Hepatocyte (in vitro differentiated cells): ENCODE data around the gene ATF7. TPM values are rescaled to one million over a fixed set of nuclear protein-coding genes. Genes with fewer than 3 reads are reported as not detected.

ENCODE experiments used
- DNase-seq: peaks from one replicate; pipeline ENCODE4 v3.0.0-alpha.2; 2016; ENCODE audit warnings: low spot score
- H2AFZ ChIP-seq: fragments of 200-600 bp; sonication (generic); 2 replicates; pipeline ENCODE4 v1.6.0; 2016; ENCODE audit warnings: antibody characterized with exemption, mild to moderate bottlenecking
- H3K27ac ChIP-seq: fragments of 200-600 bp; sonication (generic); 2 replicates; pipeline ENCODE4 v1.5.1; 2016; ENCODE audit warnings: mild to moderate bottlenecking
- H3K27me3 ChIP-seq: fragments of 200-600 bp; sonication (generic); 2 replicates; pipeline ENCODE4 v1.6.1; 2016
- H3K36me3 ChIP-seq: fragments of 200-600 bp; sonication (generic); replicated peaks from 2 replicates; pipeline ENCODE4 v1.5.1; 2016; ENCODE audit warnings: low read depth; ENCODE audit not compliant: insufficient read depth
- H3K4me1 ChIP-seq: fragments of 200-600 bp; sonication (generic); 2 replicates; pipeline ENCODE4 v1.5.1; 2016; ENCODE audit warnings: mild to moderate bottlenecking, moderate library complexity; ENCODE audit not compliant: insufficient read depth
- H3K4me2 ChIP-seq: fragments of 200-600 bp; sonication (generic); 2 replicates; pipeline ENCODE4 v1.6.0; 2016
- H3K4me3 ChIP-seq: fragments of 200-600 bp; sonication (generic); 2 replicates; pipeline ENCODE4 v1.5.1; 2016; ENCODE audit warnings: mild to moderate bottlenecking
- H3K79me2 ChIP-seq: fragments of 200-600 bp; sonication (generic); 2 replicates; pipeline ENCODE4 v1.6.0; 2017; ENCODE audit warnings: mild to moderate bottlenecking
- H3K9me2 ChIP-seq: fragments of 200-600 bp; sonication (generic); replicated peaks from 2 replicates; pipeline ENCODE4 v1.6.0; 2017; ENCODE audit warnings: mild to moderate bottlenecking; ENCODE audit not compliant: insufficient read depth
- H3K9me3 ChIP-seq: fragments of 200-600 bp; sonication (generic); 2 replicates; pipeline ENCODE4 v1.5.1; 2016; ENCODE audit warnings: low read depth, mild to moderate bottlenecking
- H4K20me1 ChIP-seq: fragments of 200-600 bp; sonication (generic); 2 replicates; pipeline ENCODE4 v1.6.0; 2016; ENCODE audit warnings: mild to moderate bottlenecking; ENCODE audit not compliant: insufficient read depth, poor library complexity, severe bottlenecking
- EZH2 ChIP-seq: fragments of 200-600 bp; sonication (generic); IDR thresholded peaks from 2 replicates; pipeline ENCODE4 v1.6.1; 2016; ENCODE audit warnings: antibody characterized with exemption, mild to moderate bottlenecking, borderline replicate concordance
- EZH2phosphoT487 ChIP-seq: fragments of 200-600 bp; sonication (generic); IDR thresholded peaks from one replicate; pipeline ENCODE4 v1.6.1; 2018; ENCODE audit warnings: antibody characterized with exemption, mild to moderate bottlenecking, low read depth, moderate library complexity; ENCODE audit not compliant: unreplicated experiment, severe bottlenecking
- WGBS: methylation state at CpG from one replicate; pipeline ENCODE4 v1.1.6; 2016; ENCODE audit warnings: low lambda C conversion rate; ENCODE audit errors: missing lambda C conversion rate; 5-methylcytosine and 5-hydroxymethylcytosine counted together
- polyA plus RNA-seq: library from polyadenylated mRNA; unstranded; fragments of >200 nt; fragmentation: Nextera tagmentation; extraction: Ambion mirVana; gene quantifications from 2 replicates; pipeline ENCODE4 v1.2.1, GENCODE V29; 2016
- total RNA-seq: library from RNA; depleted of rRNA; stranded (reverse); fragments of >200 nt; gene quantifications from 2 replicates; pipeline ENCODE4 v1.2.3, GENCODE V29; 2014
- TF ChIP-seq, protein P1 (sequence below): fragments of 200-600 bp; sonication (generic); IDR thresholded peaks from 2 replicates; pipeline ENCODE4 v1.5.1; 2016; ENCODE audit warnings: antibody characterized with exemption, mild to moderate bottlenecking; ENCODE audit not compliant: poor library complexity

The ATF7 gene
- total and polyA plus RNA-seq, 2 experiments from 2014 or later = 17.8 to 19.2 TPM

DNA sequence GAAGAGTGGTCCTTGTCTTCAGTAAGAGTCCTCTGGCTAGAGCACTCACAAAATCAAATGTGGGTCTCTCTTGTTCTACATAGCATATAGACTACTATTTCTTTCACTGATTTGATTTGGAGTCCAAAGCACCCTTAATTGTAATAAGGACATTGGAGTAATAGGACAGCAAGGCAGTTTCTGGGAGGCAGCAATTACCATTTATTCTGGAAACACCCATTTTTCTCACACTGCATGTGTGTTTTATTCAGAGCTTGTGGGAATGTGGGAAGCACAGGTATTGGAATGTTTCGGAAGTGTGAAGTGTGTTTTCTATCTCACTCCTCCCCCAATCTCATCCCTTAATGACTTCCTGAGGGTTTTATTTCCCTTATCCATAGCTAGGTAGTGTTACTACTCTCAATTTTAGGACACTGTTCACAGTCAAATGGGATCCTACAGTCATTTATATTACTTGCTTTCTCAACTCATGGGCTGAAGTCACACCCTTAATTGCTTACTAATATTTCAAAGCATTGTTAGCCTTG is 154.1 kb downstream of the ATF7 start:
- Histone ChIP-seq H3K4me1 (peaks cover 10% of the 10 kb centered on the region), H3K27ac (no peak overlapping the region), H3K4me2 (no peak overlapping the region), H3K27me3 (no peaks in the 10 kb centered on the region), H3K36me3 (peaks cover 8% of the 10 kb centered on the region), H3K4me3 (no peak overlapping the region), H3K9me3 (no peaks in the 10 kb centered on the region), H3K9me2 (no peaks in the 10 kb centered on the region), H3K79me2 (peaks cover 97% of the 10 kb centered on the region), H4K20me1 (peaks cover 83% of the 10 kb centered on the region), H2AFZ (no peak overlapping the region)
- WGBS = 72% methylated on average over 1 of the region's 1 CpG
- no peak for TF ChIP-seq EZH2
- TF ChIP-seq, protein P1, sequence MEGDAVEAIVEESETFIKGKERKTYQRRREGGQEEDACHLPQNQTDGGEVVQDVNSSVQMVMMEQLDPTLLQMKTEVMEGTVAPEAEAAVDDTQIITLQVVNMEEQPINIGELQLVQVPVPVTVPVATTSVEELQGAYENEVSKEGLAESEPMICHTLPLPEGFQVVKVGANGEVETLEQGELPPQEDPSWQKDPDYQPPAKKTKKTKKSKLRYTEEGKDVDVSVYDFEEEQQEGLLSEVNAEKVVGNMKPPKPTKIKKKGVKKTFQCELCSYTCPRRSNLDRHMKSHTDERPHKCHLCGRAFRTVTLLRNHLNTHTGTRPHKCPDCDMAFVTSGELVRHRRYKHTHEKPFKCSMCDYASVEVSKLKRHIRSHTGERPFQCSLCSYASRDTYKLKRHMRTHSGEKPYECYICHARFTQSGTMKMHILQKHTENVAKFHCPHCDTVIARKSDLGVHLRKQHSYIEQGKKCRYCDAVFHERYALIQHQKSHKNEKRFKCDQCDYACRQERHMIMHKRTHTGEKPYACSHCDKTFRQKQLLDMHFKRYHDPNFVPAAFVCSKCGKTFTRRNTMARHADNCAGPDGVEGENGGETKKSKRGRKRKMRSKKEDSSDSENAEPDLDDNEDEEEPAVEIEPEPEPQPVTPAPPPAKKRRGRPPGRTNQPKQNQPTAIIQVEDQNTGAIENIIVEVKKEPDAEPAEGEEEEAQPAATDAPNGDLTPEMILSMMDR = no peak
- no peak for TF ChIP-seq EZH2phosphoT487
- no peak for DNase-seq

DNA sequence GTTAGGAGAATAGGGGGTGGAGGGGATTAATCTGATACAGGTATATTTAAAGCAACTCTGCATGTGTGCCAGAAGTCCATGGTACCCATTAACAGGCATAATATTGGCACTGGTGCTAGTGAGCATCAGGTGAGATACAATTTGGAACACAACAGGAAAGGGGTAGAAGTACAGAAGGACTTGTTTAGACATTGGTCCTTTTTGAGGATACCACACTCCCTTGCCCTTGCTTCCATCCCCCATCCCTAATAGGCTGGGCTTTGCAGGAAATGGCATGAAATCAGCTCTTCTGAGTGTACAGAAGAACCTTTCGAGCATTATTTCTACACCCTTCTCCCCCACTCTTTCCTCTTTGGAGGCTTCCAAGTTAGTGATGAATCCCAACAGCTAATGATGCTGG is 157.9 kb downstream of the ATF7 start:
- H3K36me3 ChIP-seq = no peaks in the 10 kb centered on the region
- H4K20me1 ChIP-seq = peaks cover 83% of the 10 kb centered on the region
- WGBS = 92% methylated on average over 1 of the region's 1 CpG

DNA sequence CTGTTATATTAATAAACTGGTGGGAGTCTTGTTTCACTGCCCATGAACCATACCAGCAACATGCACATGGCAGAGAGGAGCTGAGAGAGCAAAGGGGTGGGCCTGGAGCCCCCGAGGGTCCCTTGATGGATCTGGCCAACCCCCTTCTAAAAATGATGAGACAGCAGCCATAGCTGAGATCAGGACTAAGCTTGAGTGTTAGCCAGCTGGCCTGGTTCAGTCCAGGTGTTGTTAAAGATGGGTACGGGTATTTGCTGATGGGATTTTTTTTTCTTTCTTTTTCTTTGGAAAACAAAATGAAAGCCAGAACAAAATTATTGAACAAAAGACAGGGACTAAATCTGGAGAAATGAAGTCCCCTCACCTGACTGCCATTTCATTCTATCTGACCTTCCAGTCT is 158.3 kb downstream of the ATF7 start:
- no peak overlapping the region for H3K27ac ChIP-seq
- DNase-seq = no peak
- H3K9me2 ChIP-seq = no peaks in the 10 kb centered on the region
- TF ChIP-seq, protein P1 = no peak
- TF ChIP-seq EZH2phosphoT487 (no peak), EZH2 (no peak)
- no peaks in the 10 kb centered on the region for H3K4me1 ChIP-seq
- H3K4me2 ChIP-seq = no peak overlapping the region
- H3K79me2 ChIP-seq = peaks cover 97% of the 10 kb centered on the region
- 88% methylated on average over 2 of the region's 2 CpGs for WGBS
- no peaks in the 10 kb centered on the region for H3K36me3 ChIP-seq
- no peaks in the 10 kb centered on the region for H3K9me3 ChIP-seq
- H3K27me3 ChIP-seq = no peaks in the 10 kb centered on the region
- H4K20me1 ChIP-seq = peaks cover 83% of the 10 kb centered on the region
- no peak overlapping the region for H3K4me3 ChIP-seq
- no peak overlapping the region for H2AFZ ChIP-seq

More for the DNA sequence above, 157.9 kb downstream of the ATF7 start:
- H3K4me3 ChIP-seq = no peak overlapping the region
- DNase-seq = no peak
- peaks cover 97% of the 10 kb centered on the region for H3K79me2 ChIP-seq
- no peak overlapping the region for H3K4me2 ChIP-seq
- no peaks in the 10 kb centered on the region for H3K9me3 ChIP-seq
- H3K9me2 ChIP-seq = no peaks in the 10 kb centered on the region
- H3K4me1 ChIP-seq = no peaks in the 10 kb centered on the region
- TF ChIP-seq EZH2phosphoT487 (no peak), EZH2 (no peak)
- TF ChIP-seq, protein P1 = no peak
- H2AFZ ChIP-seq = no peak overlapping the region
- H3K27ac ChIP-seq = no peak overlapping the region
- no peaks in the 10 kb centered on the region for H3K27me3 ChIP-seq
